ENCODE data around the gene ZNF148.

ZNF148 gene

GRCh38 chr3:125266971-125267370 lies 108.2 kb downstream of the ZNF148 start:
- no peak for DNase-seq

GRCh38 chr3:125262161-125262560 lies 113.0 kb downstream of the ZNF148 start:
- DNase-seq = no peak

GRCh38 chr3:125261031-125261430 lies 114.1 kb downstream of the ZNF148 start:
- no peak for DNase-seq

- no peak for DNase-seq
Measured at GRCh38 chr3:125260158-125260557, 115.0 kb downstream of the ZNF148 start.

GRCh38 chr3:125257536-125257935 lies 117.6 kb downstream of the ZNF148 start:
- no peak for DNase-seq

- DNase-seq = no peak
Measured at GRCh38 chr3:125256675-125257074, 118.5 kb downstream of the ZNF148 start.

GRCh38 chr3:125250973-125251372 lies 124.2 kb downstream of the ZNF148 start:
- no peak for DNase-seq

- no peak for DNase-seq
Measured at GRCh38 chr3:125246237-125246636, 128.9 kb downstream of the ZNF148 start.

- no peak for DNase-seq
Measured at GRCh38 chr3:125245521-125245920, 129.6 kb downstream of the ZNF148 start.

- no peak for DNase-seq
Measured at GRCh38 chr3:125240496-125240895, 134.6 kb downstream of the ZNF148 start.

- DNase-seq = no peak
Measured at GRCh38 chr3:125239266-125239665, 135.9 kb downstream of the ZNF148 start.

GRCh38 chr3:125238759-125239158 lies 136.4 kb downstream of the ZNF148 start:
- no peak for DNase-seq

GRCh38 chr3:125236331-125236903 lies 138.7 kb downstream of the ZNF148 start:
- DNase-seq = no peak

- DNase-seq = no peak
Measured at GRCh38 chr3:125234831-125235230, 140.3 kb downstream of the ZNF148 start.

- no peak for DNase-seq
Measured at GRCh38 chr3:125232401-125232800, 142.7 kb downstream of the ZNF148 start.

GRCh38 chr3:125231895-125232294 lies 143.2 kb downstream of the ZNF148 start:
- DNase-seq = no peak

GRCh38 chr3:125229707-125230106 lies 145.4 kb downstream of the ZNF148 start:
- DNase-seq = no peak

- no peak for DNase-seq
Measured at GRCh38 chr3:125229168-125229567, 146.0 kb downstream of the ZNF148 start.

GRCh38 chr3:125221831-125222230 lies 153.3 kb downstream of the ZNF148 start:
- DNase-seq = no peak

- DNase-seq = no peak
Measured at GRCh38 chr3:125220727-125221429, 154.2 kb downstream of the ZNF148 start.

GRCh38 chr3:125220183-125220582 lies 154.9 kb downstream of the ZNF148 start:
- DNase-seq = no peak

GRCh38 chr3:125219261-125219701 lies 155.8 kb downstream of the ZNF148 start:
- no peak for DNase-seq

- DNase-seq = no peak
Measured at GRCh38 chr3:125214738-125215137, 160.4 kb downstream of the ZNF148 start.

- DNase-seq = no peak
Measured at GRCh38 chr3:125213946-125214542, 161.1 kb downstream of the ZNF148 start.

Data from activated T-cell treated with anti-CD3 and anti-CD28 coated beads for 4 hours (primary cell).